ENCODE results near the gene FHOD3. TPM values are rescaled to one million over a fixed set of nuclear protein-coding genes. Genes with fewer than 3 reads are reported as not detected.

The FHOD3 gene
- total and polyA plus RNA-seq, 2 of the 8 experiments (the other 6 are each of a cell fraction or from before 2014, with no cell fraction given) = 9.7 to 10.5 TPM

- Histone ChIP-seq H3K4me3 (ENCODE audit: extremely low read depth in 1 of 4, insufficient read depth in 2 of 4, low read depth in 3 of 4, low read length in 4 of 4) (no peak overlapping the region), H3K9ac (replicated peaks in 1 of 4; ENCODE audit: extremely low read depth in 1 of 4, low read depth in 3 of 4, low read length in 3 of 4) (no peak overlapping the region), H3K27me3 (replicated peaks in 1 of 4; ENCODE audit: control insufficient read depth in 3 of 4, extremely low read depth in 1 of 4, insufficient read depth in 3 of 4, low read length in 3 of 4) (no peaks in the 10 kb centered on the region), H2AFZ (ENCODE audit: low read length) (no peak overlapping the region), H3K18ac (ENCODE audit: extremely low read depth, low read length) (no peak overlapping the region), H3K56ac (replicated peaks; ENCODE audit: insufficient read length, low read depth, low read length) (no peak overlapping the region), H2BK12ac (ENCODE audit: low read depth, low read length) (no peak overlapping the region), H3K4me2 (ENCODE audit: insufficient read depth in 1 of 2, low read depth in 2 of 2, low read length in 2 of 2) (no peak overlapping the region), H3K36me3 (ENCODE audit: control insufficient read depth in 2 of 4, insufficient read depth in 4 of 4, low read length in 3 of 4) (no peaks in the 10 kb centered on the region), H3K4me1 (replicated peaks in 1 of 4; ENCODE audit: control insufficient read depth in 3 of 4, insufficient read depth in 4 of 4, low read length in 3 of 4) (peaks cover 0 to 4% (median 0%) of the 10 kb centered on the region in 4 experiments; a peak in 1 of 7 replicates), H4K8ac (ENCODE audit: extremely low read depth, insufficient read depth, low read length) (no peak overlapping the region), H2AK5ac (ENCODE audit: low read depth, low read length) (no peak overlapping the region), H4K91ac (replicated peaks; ENCODE audit: insufficient read length, low read length) (no peak overlapping the region), H2BK20ac (ENCODE audit: low read length) (no peak overlapping the region), H3K4ac (replicated peaks; ENCODE audit: insufficient read length, low read depth, low read length) (no peak overlapping the region), H3K23me2 (ENCODE audit: low read depth, low read length) (no peaks in the 10 kb centered on the region), H3K79me2 (ENCODE audit: control insufficient read depth in 1 of 2, insufficient read depth in 2 of 2, low read length in 2 of 2) (no peaks in the 10 kb centered on the region), H3K27ac (ENCODE audit: low read depth, low read length) (no peak overlapping the region), H4K20me1 (replicated peaks in 1 of 2; ENCODE audit: control insufficient read depth in 1 of 2, insufficient read depth in 2 of 2, low read length in 2 of 2) (no peaks in the 10 kb centered on the region), H3K9me3 (ENCODE audit: insufficient read depth in 2 of 2, low read depth in 1 of 2, low read length in 1 of 2) (no peaks in the 10 kb centered on the region), H3K79me1 (ENCODE audit: low read depth, low read length) (no peaks in the 10 kb centered on the region), H4K5ac (ENCODE audit: insufficient read length, low read depth, low read length) (no peak overlapping the region), H3K23ac (ENCODE audit: insufficient read length) (no peak overlapping the region), H2BK15ac (ENCODE audit: low read length) (no peak overlapping the region), H2BK120ac (replicated peaks; ENCODE audit: low read depth, low read length) (no peak overlapping the region), H2BK5ac (ENCODE audit: low read depth, low read length) (no peak overlapping the region), H3K14ac (ENCODE audit: insufficient read length) (no peak overlapping the region)
- POLR2A ChIA-PET (ENCODE audit: partially characterized antibody) = no interaction called here
- 78% methylated on average over 8 of the region's 8 CpGs; no CpG with 5 or more reads in 1 of the 2 experiments for WGBS, 2 experiments (ENCODE audit: extremely low coverage in 1 of 2, insufficient coverage in 1 of 2, insufficient read length in 1 of 2, insufficient replicate concordance in 2 of 2, low coverage in 1 of 2, low lambda C conversion rate in 2 of 2, missing lambda C conversion rate in 1 of 2)
- DNase-seq (ENCODE audit: low read depth in 1 of 2, low spot score in 2 of 2) (no peak), FAIRE-seq (no peak)
- CTCF ChIA-PET (ENCODE audit: partially characterized antibody) = no interaction called here
- no peak for TF ChIP-seq SAP30 (IDR thresholded peaks at IDR 0.05; ENCODE audit: insufficient read depth, insufficient replicate concordance, low read length)
- no peak for TF ChIP-seq SRF (IDR thresholded peaks at IDR 0.05; ENCODE audit: low read depth, low read length)
- TF ChIP-seq SP1 (IDR thresholded peaks at IDR 0.05; ENCODE audit: low read depth, low read length) = no peak
- TF ChIP-seq SUZ12 (IDR thresholded peaks at IDR 0.05; ENCODE audit: low read length) = no peak
- TF ChIP-seq CTCF (IDR thresholded peaks at IDR 0.05; ENCODE audit: control extremely low read depth in 1 of 3, insufficient read depth in 1 of 3, low read depth in 1 of 3, low read length in 3 of 3) = no peak
- no peak for TF ChIP-seq SIN3A (conservative IDR thresholded peaks at IDR 0.05 in 1 of 2, IDR thresholded peaks at IDR 0.05 in 1 of 2; ENCODE audit: low read depth in 1 of 2, low read length in 2 of 2)
- no peak for TF ChIP-seq HDAC2 (IDR thresholded peaks at IDR 0.05; ENCODE audit: borderline replicate concordance in 1 of 2, low read depth in 2 of 2, low read length in 2 of 2)
- TF ChIP-seq TCF12 (IDR thresholded peaks at IDR 0.05; ENCODE audit: low read depth, low read length) = no peak
- no peak for TF ChIP-seq TEAD4 (IDR thresholded peaks at IDR 0.05; ENCODE audit: low read depth, low read length)
- TF ChIP-seq CEBPB (IDR thresholded peaks at IDR 0.05; ENCODE audit: low read depth, low read length) = no peak
These were observed 355.8 kb downstream of the FHOD3 start for GRCh38 chr18:36653141-36653869.
